Neural cell (in vitro differentiated cells): ENCODE results near the gene ZNF831.

ENCODE experiments used
- POLR2AphosphoS5 ChIP-seq: IDR thresholded peaks from 2 replicates; pipeline ENCODE4 v1.6.1; 2012
- TF ChIP-seq, protein P1 (sequence below): fragments of 450-650 bp; IDR thresholded peaks from 2 replicates; pipeline ENCODE4 v1.5.1; 2014; ENCODE audit warnings: antibody characterized with exemption, mild to moderate bottlenecking, moderate library complexity; ENCODE audit not compliant: poor library complexity, severe bottlenecking

DNA sequence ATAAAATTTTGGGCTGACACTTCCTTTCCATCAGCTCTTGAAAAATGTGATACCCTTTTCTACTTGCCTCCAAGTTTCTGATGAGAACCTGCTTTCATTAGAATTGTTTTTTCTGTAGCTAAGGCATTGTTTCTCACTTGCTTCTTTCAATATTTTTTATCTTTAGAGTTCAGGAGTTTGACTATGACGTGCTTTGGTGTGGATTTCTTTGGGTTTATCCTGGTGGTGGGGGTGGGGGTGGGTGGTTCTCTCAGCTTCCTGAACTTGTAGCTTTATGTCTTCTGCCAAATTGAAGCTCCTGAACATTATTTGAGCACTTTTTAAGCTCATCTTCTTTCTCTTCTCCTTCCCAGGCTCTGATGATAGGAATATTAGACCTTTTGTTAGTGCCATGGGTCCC is 11.4 kb downstream of the ZNF831 start:
- TF ChIP-seq, protein P1, sequence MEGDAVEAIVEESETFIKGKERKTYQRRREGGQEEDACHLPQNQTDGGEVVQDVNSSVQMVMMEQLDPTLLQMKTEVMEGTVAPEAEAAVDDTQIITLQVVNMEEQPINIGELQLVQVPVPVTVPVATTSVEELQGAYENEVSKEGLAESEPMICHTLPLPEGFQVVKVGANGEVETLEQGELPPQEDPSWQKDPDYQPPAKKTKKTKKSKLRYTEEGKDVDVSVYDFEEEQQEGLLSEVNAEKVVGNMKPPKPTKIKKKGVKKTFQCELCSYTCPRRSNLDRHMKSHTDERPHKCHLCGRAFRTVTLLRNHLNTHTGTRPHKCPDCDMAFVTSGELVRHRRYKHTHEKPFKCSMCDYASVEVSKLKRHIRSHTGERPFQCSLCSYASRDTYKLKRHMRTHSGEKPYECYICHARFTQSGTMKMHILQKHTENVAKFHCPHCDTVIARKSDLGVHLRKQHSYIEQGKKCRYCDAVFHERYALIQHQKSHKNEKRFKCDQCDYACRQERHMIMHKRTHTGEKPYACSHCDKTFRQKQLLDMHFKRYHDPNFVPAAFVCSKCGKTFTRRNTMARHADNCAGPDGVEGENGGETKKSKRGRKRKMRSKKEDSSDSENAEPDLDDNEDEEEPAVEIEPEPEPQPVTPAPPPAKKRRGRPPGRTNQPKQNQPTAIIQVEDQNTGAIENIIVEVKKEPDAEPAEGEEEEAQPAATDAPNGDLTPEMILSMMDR: no peak
- TF ChIP-seq POLR2AphosphoS5: no peak
